ENCODE measurements around the gene MYLK4.

Gene MYLK4

DNA sequence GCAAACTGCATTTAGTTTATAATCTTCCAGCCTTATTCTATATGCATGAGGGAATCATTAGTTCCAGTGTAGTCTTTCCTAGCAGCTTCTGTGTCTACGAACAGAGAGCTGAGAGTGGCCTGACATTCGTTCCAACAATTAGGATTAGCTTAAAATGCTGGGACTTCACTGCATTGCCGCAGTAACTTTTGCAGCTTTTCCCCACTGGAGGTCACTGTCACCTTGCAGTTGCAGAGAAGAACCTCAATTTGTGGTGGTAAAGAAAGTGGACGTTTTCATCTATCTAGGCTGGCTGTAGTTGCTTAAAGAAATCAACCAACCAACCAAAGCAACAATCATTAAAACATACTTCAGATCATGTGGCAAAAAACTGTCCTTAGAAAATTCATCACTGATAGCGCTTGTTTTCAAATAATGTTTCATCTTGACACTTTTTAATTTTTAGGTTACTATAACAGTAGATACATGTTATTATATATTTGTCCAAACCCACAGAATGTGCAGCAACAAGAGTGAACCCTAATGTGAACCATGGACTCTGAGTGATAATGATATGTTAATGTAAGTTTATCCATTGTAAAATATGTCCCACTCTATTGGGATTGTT is 12.2 kb downstream of the MYLK4 start:
- FAIRE-seq, result peak; percentile 78
- no peak for DNase-seq (ENCODE audit: insufficient read length, low spot score)

- DNase-seq (ENCODE audit: insufficient read length, low spot score) (no peak), FAIRE-seq (no peak)
Measured at GRCh38 chr6:2737885-2738284, 12.8 kb downstream of the MYLK4 start.

GRCh38 chr6:2734488-2735166 is 16.1 kb downstream of the MYLK4 start:
- DNase-seq (ENCODE audit: insufficient read length, low spot score) (no peak), FAIRE-seq (no peak)

GRCh38 chr6:2733736-2734480 is 16.8 kb downstream of the MYLK4 start:
- DNase-seq (ENCODE audit: insufficient read length, low spot score) (no peak), FAIRE-seq (no peak)

GRCh38 chr6:2733324-2733723 is 17.4 kb downstream of the MYLK4 start:
- FAIRE-seq (peak; percentile 84), DNase-seq (ENCODE audit: insufficient read length, low spot score) (peak; percentile 54)

- FAIRE-seq (no peak), DNase-seq (ENCODE audit: insufficient read length, low spot score) (no peak)
Measured at GRCh38 chr6:2732503-2733089, 18.1 kb downstream of the MYLK4 start.

DNA sequence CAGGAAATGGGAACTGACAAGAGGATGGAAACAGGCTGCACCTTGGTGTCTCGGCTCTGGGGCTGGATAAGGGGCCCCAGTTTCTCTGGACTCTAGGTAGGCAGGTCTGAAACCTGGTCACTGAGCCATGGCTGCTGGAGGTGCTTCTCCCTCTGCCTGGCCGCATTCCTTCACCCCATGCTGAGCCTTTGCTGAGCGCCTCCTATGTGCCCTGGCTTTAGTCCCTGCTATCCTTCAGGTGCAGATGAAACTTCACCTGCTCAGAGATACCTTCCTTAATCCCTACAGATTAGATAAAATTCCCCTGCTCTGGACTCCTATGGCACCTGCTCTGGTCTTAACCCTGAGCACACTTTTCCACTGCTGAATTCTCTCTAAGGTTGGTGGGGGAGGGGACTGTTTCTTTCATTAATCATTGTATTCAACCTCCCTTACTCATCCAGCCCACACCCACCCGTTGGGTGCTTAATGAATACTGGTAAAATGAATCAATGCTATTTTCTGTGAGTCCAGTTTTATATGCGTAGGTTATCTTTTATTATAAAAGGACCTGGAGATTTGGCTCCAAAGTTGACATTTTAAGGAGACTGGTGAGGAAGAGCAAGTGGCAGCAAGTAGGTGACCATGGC is 19.3 kb downstream of the MYLK4 start:
- FAIRE-seq (no peak), DNase-seq (ENCODE audit: insufficient read length, low spot score) (no peak)

DNA sequence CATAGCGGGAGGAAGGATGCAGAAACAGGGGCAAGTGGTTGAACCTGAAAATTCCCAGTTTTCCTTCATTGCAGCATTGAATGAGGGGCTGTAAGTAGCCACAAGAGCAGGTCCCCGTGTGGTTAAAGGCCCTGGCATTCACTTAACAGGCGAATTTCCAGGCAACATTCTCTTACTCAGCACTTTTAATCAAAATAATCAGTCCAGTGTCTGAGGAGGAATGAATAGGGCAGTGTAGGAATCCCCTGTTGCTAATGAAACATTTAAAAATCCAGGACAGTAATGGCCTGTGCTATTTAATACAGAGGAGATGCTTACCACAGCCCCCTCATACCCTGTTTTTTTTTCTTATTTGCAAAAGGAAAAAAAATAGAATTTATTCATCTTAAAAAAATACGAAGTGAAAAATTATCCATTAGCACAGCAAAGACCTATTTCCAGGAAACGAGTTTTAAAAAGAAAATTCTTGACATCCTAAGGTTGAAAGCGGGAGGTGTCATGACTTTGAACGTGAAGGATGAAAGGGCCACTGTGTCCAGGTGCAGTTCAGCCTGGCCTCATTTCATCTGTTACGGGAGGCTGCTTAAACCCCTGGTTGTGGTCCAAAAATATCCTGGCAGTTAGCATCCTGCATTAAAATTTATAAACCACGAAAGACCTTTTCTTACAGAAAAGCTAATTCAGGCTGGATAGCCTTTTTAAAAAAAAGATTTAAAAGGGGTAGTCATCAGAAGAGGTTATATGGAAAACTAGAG is 20.2 kb downstream of the MYLK4 start:
- FAIRE-seq (no peak), DNase-seq (ENCODE audit: insufficient read length, low spot score) (no peak)

DNA sequence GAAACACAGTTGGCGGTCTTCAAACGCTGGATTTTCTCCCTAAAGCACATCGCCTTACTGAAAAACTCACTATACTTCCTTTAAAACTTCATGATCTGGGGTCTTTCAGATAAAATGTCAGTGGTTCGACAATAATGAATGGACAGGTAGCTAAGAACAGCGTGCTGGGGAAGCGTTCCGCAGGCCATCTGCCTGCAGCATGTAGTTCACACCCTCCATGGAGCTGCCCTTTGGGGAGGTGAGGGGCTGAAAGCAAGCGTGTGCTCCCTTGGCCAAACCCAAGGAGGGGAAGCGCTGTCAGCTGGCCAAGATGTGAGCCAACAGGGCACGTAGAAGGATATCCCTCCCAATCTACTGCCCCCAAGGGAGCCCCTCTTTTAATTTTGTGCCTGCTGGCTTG is 20.8 kb downstream of the MYLK4 start:
- DNase-seq (ENCODE audit: insufficient read length, low spot score) (no peak), FAIRE-seq (no peak)

GRCh38 chr6:2725999-2726567 is 24.6 kb downstream of the MYLK4 start:
- no peak for FAIRE-seq
- no peak for DNase-seq (ENCODE audit: insufficient read length, low spot score)

GRCh38 chr6:2725364-2725988 is 25.2 kb downstream of the MYLK4 start:
- no peak for DNase-seq (ENCODE audit: insufficient read length, low spot score)
- no peak for FAIRE-seq

GRCh38 chr6:2721219-2721618 is 29.5 kb downstream of the MYLK4 start:
- DNase-seq (ENCODE audit: insufficient read length, low spot score) (no peak), FAIRE-seq (no peak)

DNA sequence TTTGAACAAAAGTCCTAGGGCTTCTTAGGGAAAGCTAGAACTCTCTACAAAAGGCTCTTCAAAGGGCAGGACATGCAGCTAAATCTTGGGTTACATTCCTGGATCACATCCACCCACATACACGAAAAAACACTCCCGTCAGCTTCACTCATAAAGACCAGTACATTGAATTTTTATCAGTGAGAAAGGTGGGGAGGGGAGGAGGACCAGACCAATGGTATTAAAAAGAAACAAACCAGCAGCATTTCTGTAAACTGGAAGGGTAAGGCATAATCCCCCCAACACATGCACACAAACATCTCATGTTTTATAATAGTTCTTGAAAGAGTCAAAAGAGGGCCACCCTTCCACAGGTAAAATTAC is 31.6 kb downstream of the MYLK4 start:
- DNase-seq (ENCODE audit: insufficient read length, low spot score) (no peak), FAIRE-seq (no peak)

DNA sequence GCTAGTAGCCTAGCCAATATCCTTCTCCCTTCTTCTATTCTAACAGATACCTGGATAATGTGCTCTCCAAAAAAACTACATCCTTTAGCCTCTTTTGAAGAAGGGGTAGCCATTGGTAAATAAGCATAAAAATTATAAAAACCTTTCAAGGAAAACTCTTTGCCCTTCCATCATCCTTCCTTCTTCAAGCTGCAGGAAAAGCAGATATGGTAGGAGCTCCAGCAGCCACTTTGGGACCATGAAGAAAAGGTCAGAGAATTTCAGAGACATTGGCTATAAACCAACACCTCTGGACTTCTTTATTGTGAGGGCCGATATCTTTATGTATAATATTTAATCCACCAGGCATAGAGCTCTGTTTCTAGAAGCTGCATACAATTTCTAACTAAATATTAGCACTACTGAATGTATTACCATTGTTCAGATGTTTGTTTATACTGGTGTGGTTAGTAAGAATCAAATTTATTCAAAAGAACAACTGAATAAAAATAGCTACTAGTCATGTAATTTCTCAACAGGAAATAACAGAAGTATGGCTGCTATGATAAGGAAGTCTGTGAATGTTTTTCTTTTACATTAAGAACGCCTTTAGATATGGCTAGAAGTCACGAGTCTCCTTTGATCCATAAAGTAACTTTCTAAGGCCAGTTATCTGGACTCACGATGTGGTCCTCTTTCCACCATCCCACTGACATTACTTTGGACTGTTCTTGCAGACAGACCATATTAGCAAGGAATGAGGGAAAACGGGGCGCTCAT is 32.2 kb downstream of the MYLK4 start:
- no peak for FAIRE-seq
- DNase-seq (ENCODE audit: insufficient read length, low spot score), result no peak

DNA sequence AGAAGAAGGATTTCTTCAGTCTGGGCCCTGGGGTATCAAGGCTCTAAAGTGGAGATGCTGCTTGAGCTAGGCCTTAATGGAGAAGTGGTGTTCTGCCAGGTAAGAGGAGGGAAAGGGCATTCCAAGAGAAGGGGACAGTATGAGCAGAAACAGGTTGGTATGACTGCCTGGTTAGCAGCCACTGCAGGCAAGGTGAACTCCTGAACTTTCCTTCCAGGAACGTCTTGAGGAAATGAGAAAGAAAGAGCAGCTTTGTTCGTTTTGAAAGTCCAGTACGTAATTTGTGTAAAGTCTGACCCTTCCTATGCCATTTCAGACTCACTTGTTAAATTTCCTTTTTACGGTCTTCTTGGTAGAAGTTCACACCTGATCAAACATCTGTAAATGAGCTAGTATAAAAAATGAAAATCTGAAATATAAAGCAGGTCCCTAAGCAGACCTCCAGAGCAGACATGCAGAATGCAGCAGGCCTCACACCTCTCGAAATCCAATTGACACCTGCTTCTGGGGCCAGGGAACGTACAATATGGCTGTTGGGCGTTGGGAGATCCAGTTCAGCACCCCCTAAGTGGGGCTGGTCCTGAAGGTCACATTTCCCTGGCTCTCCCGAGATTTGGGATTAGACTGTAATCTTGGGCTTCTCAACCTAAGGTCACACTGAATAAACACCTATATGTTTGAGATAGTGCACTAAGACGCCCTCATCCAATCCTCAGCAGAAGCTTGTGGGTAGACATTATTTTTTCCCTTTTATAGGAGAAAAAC is 33.6 kb downstream of the MYLK4 start:
- DNase-seq (ENCODE audit: insufficient read length, low spot score) (no peak), FAIRE-seq (no peak)

DNA sequence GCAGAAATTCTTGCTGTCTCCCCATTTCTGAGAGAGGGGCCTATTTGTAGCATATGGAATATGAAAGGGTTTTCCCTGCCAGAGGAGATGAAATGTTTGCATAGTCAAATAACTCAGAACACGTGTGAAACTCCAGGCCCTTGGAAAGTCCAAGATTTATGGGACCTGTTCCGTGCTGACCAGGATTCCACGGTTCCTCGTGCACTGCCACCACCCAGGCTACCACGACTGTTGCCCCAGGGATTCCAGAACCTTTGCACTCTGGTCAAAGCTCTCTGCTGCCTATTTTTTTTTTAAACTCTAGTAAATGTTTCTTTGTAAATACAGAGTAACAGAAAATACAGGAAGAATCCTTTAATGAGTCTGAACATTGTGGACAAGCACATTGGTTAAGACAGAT is 35.0 kb downstream of the MYLK4 start:
- FAIRE-seq, result no peak
- no peak for DNase-seq (ENCODE audit: insufficient read length, low spot score)

DNA sequence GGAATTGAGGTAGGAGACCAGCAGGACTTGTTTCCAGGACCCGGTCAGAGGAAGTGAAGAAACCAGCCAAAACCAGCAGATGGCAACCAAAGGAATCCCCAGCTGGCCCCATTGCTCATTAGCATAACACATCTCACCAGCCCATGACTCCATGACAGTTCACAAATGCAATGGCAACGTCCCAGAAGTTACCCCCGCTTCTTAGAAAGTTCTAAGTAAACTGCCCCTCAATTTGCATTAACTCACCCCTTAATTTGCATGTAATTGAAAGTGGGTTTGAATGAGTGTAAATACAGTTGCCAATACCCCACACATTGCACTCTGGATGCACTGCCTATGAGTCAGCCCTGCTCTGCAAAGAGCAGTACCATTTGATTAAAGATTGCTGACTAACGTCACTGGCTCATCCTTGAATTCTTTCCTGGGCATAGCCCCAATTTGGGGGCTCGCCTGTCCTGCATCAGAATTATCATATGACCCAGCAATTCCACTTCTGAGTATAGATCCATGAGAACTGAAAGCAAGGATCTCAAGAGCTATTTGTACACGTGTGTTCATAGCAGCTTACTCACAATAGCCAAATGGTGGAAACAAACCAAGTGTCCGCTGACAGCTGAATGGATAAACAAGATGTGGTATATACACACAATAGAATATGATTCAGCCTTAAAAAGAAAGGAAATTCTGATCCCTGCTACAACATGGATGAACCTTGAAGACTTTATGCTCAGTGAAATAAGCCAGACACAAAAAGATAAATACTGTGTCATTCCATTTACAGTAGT is 36.4 kb downstream of the MYLK4 start:
- FAIRE-seq (no peak), DNase-seq (ENCODE audit: insufficient read length, low spot score) (no peak)

Data from GM19239 (cell line).